HG03039 (cell line): ENCODE results near the gene INSRR.

Experiments used
- ATAC-seq: cut with Tn5 transposase; IDR thresholded peaks from one replicate; pipeline ENCODE4 v1.9.1; 2021; ENCODE audit warnings: mild to moderate bottlenecking, moderate library complexity; ENCODE audit not compliant: unreplicated experiment

The INSRR gene

DNA sequence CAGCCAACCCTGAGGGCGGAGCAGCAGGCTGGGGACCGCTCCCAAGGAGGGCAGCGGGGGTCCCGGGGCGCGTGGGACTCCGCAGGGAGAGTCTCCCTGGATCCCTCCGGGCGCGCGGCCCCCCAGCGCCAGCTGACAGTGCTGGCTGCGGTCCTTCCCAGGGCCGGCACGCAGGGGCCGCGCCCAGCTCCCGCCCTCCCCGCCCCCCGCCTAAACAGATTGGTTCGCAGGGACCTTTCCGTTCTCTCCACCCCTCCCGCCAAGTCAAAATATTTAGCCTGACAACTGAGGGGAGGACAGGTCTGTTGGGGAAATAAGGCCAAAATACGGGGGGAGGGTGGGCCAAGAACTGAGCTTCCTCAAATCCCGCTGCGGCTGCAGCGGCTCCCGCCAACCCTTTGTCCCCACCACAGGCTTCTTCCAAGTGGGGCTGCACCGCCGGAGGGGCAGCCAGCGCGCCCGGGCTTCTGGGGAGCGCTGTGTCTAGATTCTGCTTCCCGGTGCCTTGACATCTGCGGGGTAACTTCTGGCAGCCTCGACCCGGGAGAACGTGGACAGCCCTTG, at the start of gene INSRR:
Gene INSRR, minus strand, starts transcription at position 159 of the 564 bp plus-strand sequence. CDS start 496 bp downstream, outside the sequence.
- no peak for ATAC-seq

DNA sequence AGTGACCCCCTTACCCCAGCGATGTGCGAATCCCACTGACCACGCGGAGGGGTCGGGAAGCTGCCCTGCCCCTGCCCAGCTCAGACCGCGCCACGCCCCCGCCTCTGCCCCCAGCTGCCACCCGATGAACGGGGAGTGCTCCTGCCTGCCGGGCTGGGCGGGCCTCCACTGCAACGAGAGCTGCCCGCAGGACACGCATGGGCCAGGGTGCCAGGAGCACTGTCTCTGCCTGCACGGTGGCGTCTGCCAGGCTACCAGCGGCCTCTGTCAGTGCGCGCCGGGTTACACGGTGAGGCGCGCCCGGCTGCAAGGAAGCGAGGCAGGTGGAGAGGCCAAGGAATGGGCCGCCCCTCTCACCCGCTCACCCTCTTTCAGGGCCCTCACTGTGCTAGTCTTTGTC, 49.6 kb upstream of the INSRR start:
- no peak for ATAC-seq

GRCh38 chr1:156906206-156906906, 47.4 kb upstream of the INSRR start:
- no peak for ATAC-seq

GRCh38 chr1:156905651-156906050, 46.7 kb upstream of the INSRR start:
- no peak for ATAC-seq

- no peak for ATAC-seq
Observed at GRCh38 chr1:156905176-156905575, 46.3 kb upstream of the INSRR start.

DNA sequence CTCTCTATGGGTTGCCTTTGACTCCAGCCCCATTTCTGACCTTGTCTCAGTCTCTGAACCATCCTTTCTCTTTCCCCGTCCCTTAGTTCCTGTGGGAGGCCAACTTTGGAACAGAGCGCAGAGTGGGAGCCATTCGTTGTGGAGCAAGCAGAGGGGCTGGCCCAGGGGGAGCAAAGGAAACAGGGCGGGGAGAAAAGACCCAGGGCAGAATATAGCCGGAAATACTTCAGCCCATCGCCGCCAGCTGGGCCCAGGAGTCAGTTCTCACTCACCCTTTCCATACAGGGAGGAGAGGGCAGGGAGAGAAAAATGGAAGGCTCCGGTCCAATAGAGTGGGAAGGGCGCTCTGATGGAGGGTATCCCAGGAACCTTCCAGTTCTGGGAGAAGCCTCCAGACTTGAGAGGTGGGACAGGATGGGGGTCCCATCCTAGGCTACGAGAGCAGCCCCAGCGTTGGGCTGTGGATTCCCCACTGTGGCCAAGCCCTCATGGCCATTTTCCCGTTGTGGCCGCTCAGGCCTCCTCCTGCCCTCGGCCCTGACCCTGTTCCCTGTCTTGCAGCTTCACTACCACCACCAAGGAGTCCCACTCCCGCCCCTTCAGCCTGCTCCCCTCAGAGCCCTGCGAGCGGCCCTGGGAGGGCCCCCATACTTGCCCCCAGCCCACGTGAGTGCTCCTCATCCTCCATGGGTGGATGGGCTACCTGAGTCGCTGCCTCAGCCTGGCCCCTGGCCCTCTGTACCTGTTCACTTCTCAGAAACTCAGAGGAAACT, 45.5 kb upstream of the INSRR start:
- ATAC-seq = no peak

- ATAC-seq = no peak
Observed at GRCh38 chr1:156903328-156904091, 44.6 kb upstream of the INSRR start.

GRCh38 chr1:156901966-156902915, 43.3 kb upstream of the INSRR start:
- ATAC-seq = no peak

- no peak for ATAC-seq
Observed at GRCh38 chr1:156901590-156901900, 42.6 kb upstream of the INSRR start.

GRCh38 chr1:156900896-156901589, 42.1 kb upstream of the INSRR start:
- no peak for ATAC-seq

GRCh38 chr1:156899956-156900718, 41.2 kb upstream of the INSRR start:
- ATAC-seq = no peak

DNA sequence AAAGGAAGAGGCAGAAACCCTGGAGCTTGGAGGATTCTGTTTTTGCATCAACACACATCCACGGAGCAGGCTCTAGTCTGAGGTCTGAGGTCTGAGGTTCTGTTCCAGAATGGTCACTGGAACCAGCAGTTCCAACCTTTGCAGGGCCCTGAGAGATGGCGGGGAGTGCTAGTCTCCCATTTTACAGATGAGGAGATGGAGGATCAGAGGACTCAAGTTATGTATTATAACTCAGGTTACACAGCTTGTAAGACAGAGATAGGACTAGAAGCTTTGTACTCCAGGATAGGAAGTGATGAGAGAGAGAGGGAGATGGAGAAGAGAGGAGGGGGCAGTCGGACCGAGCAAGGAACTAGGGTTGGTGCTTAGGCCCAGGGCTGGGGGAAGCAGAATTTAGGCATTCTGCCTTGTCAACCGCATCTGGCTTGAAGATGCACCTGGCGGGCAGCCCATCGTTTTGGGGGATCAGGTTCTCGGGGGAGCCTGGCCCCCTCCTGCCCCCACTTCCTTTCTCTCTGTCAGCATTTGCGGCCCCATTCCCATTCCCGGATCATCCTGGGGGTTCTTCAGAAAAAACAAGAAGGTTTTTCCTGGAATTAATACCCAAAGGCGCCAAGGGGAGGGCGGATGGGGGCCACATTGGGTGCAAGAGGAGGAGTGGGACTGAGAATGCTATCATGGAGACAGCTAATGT, 40.2 kb upstream of the INSRR start:
- ATAC-seq = no peak

GRCh38 chr1:156898161-156898566, 39.2 kb upstream of the INSRR start:
- no peak for ATAC-seq

- ATAC-seq = no peak
Observed at GRCh38 chr1:156897078-156897825, 38.3 kb upstream of the INSRR start.

DNA sequence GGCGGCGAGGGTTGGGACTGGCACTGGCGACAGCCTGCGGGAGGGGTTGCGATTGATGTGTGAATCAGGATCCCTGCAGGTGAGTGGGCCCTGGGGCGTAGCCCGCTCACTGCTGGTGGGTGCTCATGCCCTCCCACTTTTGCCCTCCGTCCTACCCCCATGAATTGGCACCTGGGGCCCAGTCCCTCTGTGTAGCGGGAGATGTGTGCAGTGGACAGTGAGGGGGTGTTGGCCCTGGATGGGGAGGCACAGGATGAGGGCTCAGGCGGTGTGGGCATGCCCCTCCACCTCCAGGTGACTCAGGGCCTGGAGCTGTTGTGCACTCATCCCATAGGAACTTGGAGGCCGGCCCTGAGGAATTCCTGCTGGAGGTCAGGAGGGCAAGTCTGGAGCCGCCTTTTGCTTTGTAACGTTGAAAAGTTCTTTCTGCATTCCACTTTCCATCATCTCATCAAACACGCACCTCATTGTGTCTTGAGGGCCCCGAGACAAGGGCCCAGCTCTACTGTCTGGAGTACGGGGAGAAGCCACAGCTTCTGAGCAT, 37.6 kb upstream of the INSRR start:
- no peak for ATAC-seq

- ATAC-seq = no peak
Observed at GRCh38 chr1:156895927-156896326, 37.0 kb upstream of the INSRR start.

DNA sequence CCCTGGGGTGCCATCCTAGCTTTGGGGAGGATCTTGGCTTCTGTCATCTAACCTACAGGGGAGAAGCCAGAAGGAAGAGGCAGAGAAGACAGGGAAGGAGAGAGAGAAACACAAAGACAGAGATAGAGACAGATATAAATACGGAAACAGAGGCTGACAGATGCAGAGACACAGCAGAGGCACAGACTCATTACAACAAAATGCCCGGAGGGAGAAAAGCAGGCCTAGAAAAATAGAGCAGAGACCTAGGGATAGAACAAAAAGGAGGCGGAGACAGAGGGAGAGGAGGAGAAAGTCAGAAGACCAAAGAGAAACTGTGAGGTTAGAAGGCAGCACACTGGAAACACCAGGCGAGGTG, 36.5 kb upstream of the INSRR start:
- no peak for ATAC-seq
